K562 (cell line): ENCODE data around the gene MCFD2. TPM values are rescaled to one million over a fixed set of nuclear protein-coding genes. Genes with fewer than 3 reads are reported as not detected.
A peak's percentile ranks its signal among the peaks of the same experiment; 100 is the strongest.

Source experiments
- E2F6 ChIP-seq, 2 experiments: IDR thresholded peaks; 2 replicates each; pipeline ENCODE4 v1.6.1; 2011; ENCODE audit warnings: borderline replicate concordance in 1 of 2, control low read depth in 1 of 2, low read depth in 1 of 2, low read length in 1 of 2, mild to moderate bottlenecking in 1 of 2, mixed read lengths in 1 of 2, moderate library complexity in 1 of 2; ENCODE audit not compliant: insufficient read depth in 1 of 2, insufficient read length in 1 of 2, poor library complexity in 1 of 2, severe bottlenecking in 1 of 2; ENCODE audit errors: extremely low read depth in 1 of 2
- GABPA ChIP-seq: fragments of 200-800 bp; sonication (Bioruptor generic); conservative IDR thresholded peaks from 2 replicates; pipeline ENCODE4 v1.6.1; 2016; ENCODE audit warnings: low read depth, missing genetic modification characterization, missing compliant biosample characterization
- MCM2 ChIP-seq: fragments of 450-650 bp; IDR thresholded peaks from 2 replicates; pipeline ENCODE4 v1.6.1; 2017; ENCODE audit warnings: low read depth, mild to moderate bottlenecking
- MLX ChIP-seq, 2 experiments: fragments of 450-650 bp in 1 of 2; sonication (generic) in 1 of 2; formaldehyde crosslinking; conservative IDR thresholded peaks; 2 replicates each; pipeline versions ENCODE4 v1.4.0 to v1.8.1; 2020 to 2022; ENCODE audit warnings: mild to moderate bottlenecking in 1 of 2, missing genetic modification reagents in 1 of 2
- PHF8 ChIP-seq: fragments of 200-600 bp; sonication (generic); IDR thresholded peaks from 2 replicates; pipeline ENCODE4 v1.6.1; 2012; ENCODE audit warnings: mixed run types, mild to moderate bottlenecking, inconsistent platforms, low read length, moderate library complexity, borderline replicate concordance
- REST ChIP-seq, 2 experiments: fragments of 450-650 bp; formaldehyde crosslinking in 1 of 2; IDR thresholded peaks; 2 replicates each; pipeline versions ENCODE4 v1.4.0 to v1.6.1; 2014 to 2020; ENCODE audit warnings: mild to moderate bottlenecking in 2 of 2, borderline replicate concordance in 1 of 2, low read depth in 1 of 2
- SMAD2 ChIP-seq: fragments of 150-350 bp; IDR thresholded peaks from 2 replicates; pipeline ENCODE4 v1.6.1; 2014; ENCODE audit warnings: low read depth, mild to moderate bottlenecking, low read length
- THAP12 ChIP-seq: fragments of 250-450 bp; sonication (Bioruptor Pico); IDR thresholded peaks from 2 replicates; pipeline ENCODE4 v1.9.0; 2021; ENCODE audit warnings: mild to moderate bottlenecking, inconsistent platforms
- ZNF639 ChIP-seq, 2 experiments: fragments of 200-800 bp in 1 of 2; sonication (Bioruptor generic) in 1 of 2; sonication (generic) in 1 of 2; formaldehyde crosslinking in 1 of 2; IDR thresholded peaks in 1 of 2; conservative IDR thresholded peaks in 1 of 2; 2 replicates each; pipeline versions ENCODE4 v1.5.0 to v1.6.1; 2016 to 2020; ENCODE audit warnings: missing compliant biosample characterization in 1 of 2, missing genetic modification characterization in 1 of 2, missing genetic modification reagents in 1 of 2
- polyA plus RNA-seq, 8 experiments: library from polyadenylated mRNA; depleted of rRNA in 4 of 8; stranded (reverse) in 5 of 8; unstranded in 3 of 8; fragments of >200 nt; fragmentation: Nextera tagmentation in 2 of 8; fragmentation: Illumina TruSeq in 1 of 8; extraction: Ambion mirVana in 2 of 8; extraction: Trizol in 1 of 8; gene quantifications; 2 replicates each; pipeline versions ENCODE4 v1.2.1 to v1.2.3, GENCODE V29; 2011 to 2014; ENCODE audit warnings: inconsistent platforms in 1 of 8, missing spikeins in 1 of 8
- total RNA-seq, 7 experiments: library from RNA; depleted of rRNA in 6 of 7; stranded (reverse); fragments of >200 nt in 6 of 7; fragmentation: Illumina TruSeq in 2 of 7; extraction: Trizol in 2 of 7; gene quantifications; 2 replicates each; pipeline versions ENCODE4 v1.2.1 to v1.2.3, GENCODE V29; 2011 to 2021; ENCODE audit warnings: low replicate concordance in 1 of 7

MCFD2 gene
- total and polyA plus RNA-seq, 9 of the 15 experiments (the other 6 are each of a cell fraction or from before 2014, with no cell fraction given), result 78.6 to 237 (median 123) TPM

- TF ChIP-seq ZNF639 (CRISPR knock-in tag; conservative IDR thresholded peaks at IDR 0.05 in 1 of 2, IDR thresholded peaks at IDR 0.05 in 1 of 2) (no peak), GABPA (tag) (peak; percentile 46), MCM2 (no peak), MLX (CRISPR knock-in tag; conservative IDR thresholded peaks at IDR 0.05) (no peak), SMAD2 (no peak), PHF8 (no peak; the same call in 1 of the 2 replicates), THAP12 (no peak), REST (IDR thresholded peaks at IDR 0.05; ENCODE audit: borderline replicate concordance) (peak; percentile 44; the same call in 1 of the 2 replicates), REST (CRISPR knock-in tag; IDR thresholded peaks at IDR 0.05; ENCODE audit: low read depth) (0 out of 2 replicates have a peak, but pooled peaks have one; percentile 27), E2F6 (IDR thresholded peaks at IDR 0.05; ENCODE audit: borderline replicate concordance in 1 of 2, extremely low read depth in 1 of 2, insufficient read depth in 1 of 2, insufficient read length in 1 of 2, low read depth in 1 of 2, low read length in 1 of 2, poor library complexity in 1 of 2, severe bottlenecking in 1 of 2) (no peak)
Observed at GRCh38 chr2:46913471-46914381, 1.9 kb downstream of the MCFD2 start (continued).
